Natural killer cell (primary cell): ENCODE data around the gene VAV3. TPM values are rescaled to one million over a fixed set of nuclear protein-coding genes. Genes with fewer than 3 reads are reported as not detected.

Source experiments
- ATAC-seq, 3 donors: fragments of 150-1000 bp in 2 of 3; fragments of 200-7000 bp in 1 of 3; cut with Tn5 transposase; 1 replicate in 1 of 3; 2 replicates in 2 of 3; pipeline ENCODE4 v1.10.0; 2021; ENCODE audit warnings: mild to moderate bottlenecking in 2 of 3, moderate library complexity in 2 of 3
- DNase-seq, 2 donors: peaks; one replicate each; pipeline versions ENCODE4 v3.0.0 to v3.0.0-alpha.2; 2013 to 2021; ENCODE audit warnings: mixed read lengths in 1 of 2
- H3K27ac ChIP-seq: one replicate; pipeline ENCODE4 v1.5.1; 2013; ENCODE audit warnings: mild to moderate bottlenecking, low read length
- H3K27me3 ChIP-seq: one replicate; pipeline ENCODE4 v1.6.1; 2013; ENCODE audit warnings: low read length; ENCODE audit not compliant: control insufficient read depth, insufficient read depth
- H3K36me3 ChIP-seq: one replicate; pipeline ENCODE4 v1.6.1; 2013; ENCODE audit warnings: low read length; ENCODE audit not compliant: control insufficient read depth, insufficient read depth
- H3K4me1 ChIP-seq: one replicate; pipeline ENCODE4 v1.6.1; 2013; ENCODE audit warnings: low read length; ENCODE audit not compliant: control insufficient read depth, insufficient read depth
- H3K4me3 ChIP-seq: one replicate; pipeline ENCODE4 v1.5.1; 2013; ENCODE audit warnings: low read length
- H3K9me3 ChIP-seq: one replicate; pipeline ENCODE4 v1.6.1; 2013; ENCODE audit warnings: low read length; ENCODE audit not compliant: control insufficient read depth, insufficient read depth
- H3K27ac Mint-ChIP-seq, 2 donors: one replicate each; pipeline ENCODE4 v1.8.0; 2022; ENCODE audit warnings: mild to moderate bottlenecking in 2 of 2, mixed read lengths in 2 of 2, moderate library complexity in 1 of 2
- H3K27me3 Mint-ChIP-seq, 2 donors: one replicate each; pipeline ENCODE4 v1.8.0; 2022; ENCODE audit warnings: low read depth in 2 of 2, mixed read lengths in 2 of 2
- H3K36me3 Mint-ChIP-seq: one replicate; pipeline ENCODE4 v1.8.0; 2022; ENCODE audit warnings: mixed read lengths
- H3K4me1 Mint-ChIP-seq, 2 donors: one replicate each; pipeline ENCODE4 v1.8.0; 2022; ENCODE audit warnings: mixed read lengths in 2 of 2
- H3K4me3 Mint-ChIP-seq: one replicate; pipeline ENCODE4 v1.8.0; 2022; ENCODE audit warnings: mild to moderate bottlenecking, moderate library complexity, mixed read lengths
- H3K9me3 Mint-ChIP-seq, 2 donors: one replicate each; pipeline ENCODE4 v1.8.0; 2022; ENCODE audit warnings: mixed read lengths in 2 of 2
- CTCF ChIP-seq: fragments of 200-600 bp; IDR thresholded peaks from one replicate; pipeline ENCODE4 v1.8.0; 2022; ENCODE audit warnings: antibody characterized with exemption
- WGBS: methylation state at CpG from one replicate; pipeline ENCODE4 v1.1.7; 2013; ENCODE audit warnings: missing lambda C conversion rate; ENCODE audit not compliant: insufficient coverage; 5-methylcytosine and 5-hydroxymethylcytosine counted together
- intact Hi-C: fragments of 100-400 bp; cut with micrococcal nuclease; formaldehyde crosslinking; loops from one replicate; pipeline ENCODE4 v1.14.2; 2022
- total RNA-seq, 4 donors: library from RNA; stranded (reverse); fragments of 120-200 nt in 1 of 4; gene quantifications; one replicate each; pipeline versions ENCODE4 v1.2.3 to v1.2.4, GENCODE V29; 2013 to 2022

VAV3 gene
- total RNA-seq, 3 donors from 2014 or later (not counting 1 experiment from before 2014, with no cell fraction given) = 95.8 to 101 (median 96.6) TPM

- 63% methylated on average over 4 of the region's 4 CpGs for WGBS
- no peak for TF ChIP-seq CTCF
- H3K27me3 ChIP-seq = no peaks in the 10 kb centered on the region
- Mint-ChIP-seq H3K27me3 (no peaks in the 10 kb centered on the region), H3K27ac (peak overlapping the region; percentile 83 to 90), H3K4me3 (peak overlapping the region; percentile 41), H3K36me3 (no peaks in the 10 kb centered on the region), H3K4me1 (peaks cover 70 to 75% of the 10 kb centered on the region in 2 donors), H3K9me3 (no peaks in the 10 kb centered on the region)
- DNase-seq (peak in 1 of 2 donors; percentile 45), ATAC-seq (no peak)
- H3K4me1 ChIP-seq = peaks cover 23% of the 10 kb centered on the region
- intact Hi-C loops = loop anchor here (1.0 to 5.0 kb wide), 6 partner anchors 38 to 192 kb away; no protein-coding TSS in a partner anchor
- peak overlapping the region; percentile 30 for H3K27ac ChIP-seq
- no peaks in the 10 kb centered on the region for H3K9me3 ChIP-seq
- no peaks in the 10 kb centered on the region for H3K36me3 ChIP-seq
- H3K4me3 ChIP-seq = no peak overlapping the region
Measured at GRCh38 chr1:107935396-107936064, 29.4 kb downstream of the VAV3 start.

GRCh38 chr1:107934578-107934977, 30.4 kb downstream of the VAV3 start:
- Mint-ChIP-seq H3K27ac (peak overlapping the region; percentile 83 to 90), H3K36me3 (no peaks in the 10 kb centered on the region), H3K4me1 (peaks cover 64 to 73% of the 10 kb centered on the region in 2 donors), H3K9me3 (no peaks in the 10 kb centered on the region), H3K4me3 (no peak overlapping the region), H3K27me3 (no peaks in the 10 kb centered on the region)
- WGBS = 69% methylated on average over 4 of the region's 5 CpGs
- TF ChIP-seq CTCF = no peak
- H3K9me3 ChIP-seq = no peaks in the 10 kb centered on the region
- no peaks in the 10 kb centered on the region for H3K36me3 ChIP-seq
- no peaks in the 10 kb centered on the region for H3K27me3 ChIP-seq
- H3K4me1 ChIP-seq = peaks cover 23% of the 10 kb centered on the region
- ATAC-seq (no peak), DNase-seq (no peak)
- intact Hi-C loops = no loop called here
- no peak overlapping the region for H3K4me3 ChIP-seq
- H3K27ac ChIP-seq = no peak overlapping the region

GRCh38 chr1:107933736-107934135, 31.2 kb downstream of the VAV3 start:
- Mint-ChIP-seq H3K36me3 (no peaks in the 10 kb centered on the region), H3K27me3 (no peaks in the 10 kb centered on the region), H3K4me1 (peaks cover 58 to 73% of the 10 kb centered on the region in 2 donors), H3K4me3 (no peak overlapping the region), H3K9me3 (no peaks in the 10 kb centered on the region), H3K27ac (no peak overlapping the region)
- Histone ChIP-seq H3K4me3 (no peak overlapping the region), H3K4me1 (peaks cover 23% of the 10 kb centered on the region), H3K27me3 (no peaks in the 10 kb centered on the region), H3K9me3 (no peaks in the 10 kb centered on the region), H3K27ac (no peak overlapping the region), H3K36me3 (no peaks in the 10 kb centered on the region)
- TF ChIP-seq CTCF = no peak
- intact Hi-C loops = no loop called here
- DNase-seq (no peak), ATAC-seq (no peak)
- 100% methylated on average over 1 of the region's 1 CpG for WGBS

GRCh38 chr1:107930292-107930691, 34.7 kb downstream of the VAV3 start:
- Mint-ChIP-seq H3K27me3 (no peaks in the 10 kb centered on the region), H3K9me3 (no peaks in the 10 kb centered on the region), H3K27ac (no peak overlapping the region), H3K4me3 (no peak overlapping the region), H3K36me3 (no peaks in the 10 kb centered on the region), H3K4me1 (peaks cover 59 to 77% of the 10 kb centered on the region in 2 donors)
- Histone ChIP-seq H3K36me3 (no peaks in the 10 kb centered on the region), H3K4me1 (peaks cover 21% of the 10 kb centered on the region), H3K4me3 (no peak overlapping the region), H3K9me3 (no peaks in the 10 kb centered on the region), H3K27ac (no peak overlapping the region), H3K27me3 (no peaks in the 10 kb centered on the region)
- WGBS = no CpG with 5 or more reads among the region's 1 CpG
- no peak for TF ChIP-seq CTCF
- intact Hi-C loops = no loop called here
- DNase-seq = no peak
- no peak for ATAC-seq
